ENCODE results near the gene PDLIM7.
"Not testable (repeated sequence)": the region's sequence is repeated elsewhere in the genome, so short reads cannot be mapped to it uniquely, and the experiment has no call there.

Gene PDLIM7

GRCh38 chr5:177497292-177498012 is at the start of gene PDLIM7:
Gene PDLIM7 (minus strand): TSS chr5:177497604. CDS start chr5:177496512, 1,092 bp downstream.
- DNase-seq (ENCODE audit: low spot score): peak; percentile 96

DNA sequence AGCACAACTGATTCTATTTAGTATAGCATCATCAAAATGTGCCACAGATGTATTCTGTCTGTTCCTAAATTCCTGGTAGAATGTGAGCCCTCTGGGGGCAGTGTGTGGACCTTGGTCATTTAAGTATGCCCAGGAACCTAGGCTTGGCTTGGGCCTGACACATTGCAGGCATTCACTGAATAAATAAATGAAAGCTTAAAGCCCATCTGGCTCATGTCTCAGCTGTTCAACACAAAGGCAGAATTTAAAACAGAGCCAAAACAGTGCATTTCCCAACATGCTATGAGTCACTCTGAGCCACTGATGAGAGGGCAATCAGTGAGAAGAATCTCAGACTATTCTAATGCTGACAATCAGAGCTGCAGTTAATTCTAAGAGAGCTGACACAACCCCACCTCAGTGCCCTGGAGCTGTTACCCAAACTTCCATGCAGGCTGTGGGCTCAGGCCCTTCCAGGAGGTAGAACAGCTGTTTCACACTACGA is 48.9 kb upstream of the PDLIM7 start:
- peak; percentile 76 for DNase-seq (ENCODE audit: low spot score)

DNA sequence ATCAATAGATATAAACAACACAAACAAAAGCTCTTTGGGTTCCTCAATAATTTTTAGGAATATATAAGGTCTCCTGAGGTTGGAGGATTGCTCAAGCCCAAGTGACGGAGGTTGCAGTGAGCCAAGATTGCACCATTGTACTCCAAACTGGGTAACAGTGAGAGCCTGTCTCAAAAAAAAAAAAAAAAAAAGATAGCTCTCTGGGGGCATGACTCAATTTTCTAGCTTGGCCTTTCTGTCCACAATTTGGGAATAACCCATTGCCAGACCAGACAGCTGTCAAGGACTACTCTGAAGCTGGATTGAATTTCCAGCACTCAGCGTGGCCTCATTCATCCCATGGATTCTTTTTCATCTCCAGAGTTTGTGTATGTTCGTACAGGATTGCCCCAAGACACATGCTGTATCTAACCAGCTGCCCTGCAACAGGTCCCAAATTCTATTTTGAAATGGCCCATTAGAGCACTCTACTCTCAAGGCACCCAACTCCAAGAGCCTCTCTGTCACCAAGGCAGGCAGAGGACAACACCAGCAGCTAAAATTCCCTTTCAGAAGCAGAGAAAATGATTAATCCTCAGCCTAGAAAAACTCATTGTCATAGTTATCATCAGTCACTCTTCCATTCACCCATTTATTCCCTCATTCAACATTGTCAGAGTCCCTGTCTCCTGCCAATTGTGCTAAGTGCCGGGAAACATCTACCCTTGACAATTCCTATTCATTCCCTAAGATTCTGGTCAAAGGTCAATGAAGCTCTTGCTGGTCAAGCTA is 48.3 kb upstream of the PDLIM7 start:
- no peak for DNase-seq (ENCODE audit: low spot score)

GRCh38 chr5:177542816-177543465 is 45.5 kb upstream of the PDLIM7 start:
- no peak for DNase-seq (ENCODE audit: low spot score)

DNA sequence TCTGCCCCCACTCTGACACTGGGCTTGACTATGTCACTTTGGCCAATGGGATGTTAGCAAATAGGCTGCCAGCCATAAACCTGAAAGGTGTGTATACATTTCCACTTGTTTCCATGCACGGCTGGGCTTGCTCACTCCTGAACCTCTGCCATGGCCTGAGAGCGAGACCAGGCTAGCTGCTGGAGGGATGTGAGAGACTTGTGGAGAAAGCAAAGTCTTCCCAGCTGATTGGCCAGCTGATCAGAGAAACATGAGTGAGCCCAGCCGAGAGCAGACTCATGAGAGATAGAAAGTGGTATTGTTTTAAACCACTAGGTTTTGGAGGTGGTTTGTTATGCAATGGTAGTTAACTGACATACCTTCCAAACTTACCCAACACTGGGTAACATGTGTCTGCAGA is 43.0 kb upstream of the PDLIM7 start:
- DNase-seq (ENCODE audit: low spot score): no peak

- DNase-seq (ENCODE audit: low spot score): no peak
Observed at GRCh38 chr5:177539411-177539810, 42.0 kb upstream of the PDLIM7 start.

GRCh38 chr5:177538876-177539275 is 41.5 kb upstream of the PDLIM7 start:
- DNase-seq (ENCODE audit: low spot score): no peak

DNA sequence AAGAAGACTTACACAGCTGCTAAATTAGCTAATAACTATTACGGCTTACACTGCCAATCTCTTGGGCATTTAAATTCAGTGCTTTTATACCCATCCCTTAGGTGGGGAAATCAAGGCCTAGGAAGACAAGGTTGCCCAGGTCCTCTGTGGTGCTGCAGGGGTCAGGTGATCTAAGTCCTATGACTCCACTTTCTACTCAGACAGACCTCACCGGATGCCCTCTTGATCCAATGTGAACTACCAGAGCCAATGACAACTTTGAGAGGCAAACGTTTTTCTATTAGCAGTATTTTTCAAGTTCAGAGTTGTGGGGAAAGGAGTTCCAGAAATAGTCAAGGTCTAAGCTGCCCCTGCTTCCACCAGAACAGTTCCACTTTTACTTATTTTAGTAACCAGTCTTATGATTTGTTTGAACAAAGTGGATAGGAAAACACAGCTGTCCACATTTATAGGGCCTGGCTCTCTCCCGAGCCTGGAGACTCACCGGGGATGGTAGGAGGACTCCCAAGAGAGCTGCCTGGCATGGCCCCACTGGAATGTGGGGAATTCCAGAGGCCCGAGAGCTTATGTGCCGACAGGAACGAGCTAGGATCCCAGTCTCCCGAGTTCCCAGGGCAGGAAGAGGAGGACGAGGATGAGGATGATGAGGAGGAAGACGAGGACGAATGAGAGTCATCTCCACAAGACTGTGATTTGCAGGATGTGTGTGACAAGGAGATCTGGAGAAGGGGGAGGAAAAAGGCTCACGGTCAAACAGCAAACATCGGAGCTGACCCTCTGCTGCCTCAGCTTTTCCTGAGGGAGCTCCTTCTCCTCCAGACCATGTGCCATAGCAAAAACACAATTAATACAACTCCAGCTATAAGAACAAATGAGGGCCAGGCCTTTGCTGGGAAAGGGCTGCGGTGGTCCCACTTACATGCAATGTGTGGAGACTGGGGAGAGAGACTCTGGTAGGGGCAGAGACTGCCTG is 40.3 kb upstream of the PDLIM7 start:
- no peak for DNase-seq (ENCODE audit: low spot score)

DNA sequence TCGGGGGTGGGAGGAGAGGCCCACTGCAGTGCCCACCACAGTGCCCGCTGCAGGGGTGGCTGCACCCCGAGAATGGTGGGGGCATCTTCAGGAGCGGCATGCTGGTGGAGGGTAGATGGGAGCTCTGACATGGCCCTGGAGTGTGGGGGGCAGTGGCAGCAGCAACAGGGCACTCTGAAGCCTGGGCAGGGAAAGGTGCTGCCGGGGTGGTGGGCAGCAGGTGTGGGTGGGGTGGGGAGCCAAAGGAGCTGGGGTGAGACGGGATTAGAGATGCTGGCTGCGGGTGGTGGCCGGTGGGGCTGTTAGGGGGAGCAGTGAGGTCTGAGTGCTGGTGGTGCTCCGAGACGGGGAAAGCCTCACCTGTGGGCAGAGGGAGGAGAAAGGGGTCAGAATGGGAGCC is 39.0 kb upstream of the PDLIM7 start:
- no peak for DNase-seq (ENCODE audit: low spot score)

DNA sequence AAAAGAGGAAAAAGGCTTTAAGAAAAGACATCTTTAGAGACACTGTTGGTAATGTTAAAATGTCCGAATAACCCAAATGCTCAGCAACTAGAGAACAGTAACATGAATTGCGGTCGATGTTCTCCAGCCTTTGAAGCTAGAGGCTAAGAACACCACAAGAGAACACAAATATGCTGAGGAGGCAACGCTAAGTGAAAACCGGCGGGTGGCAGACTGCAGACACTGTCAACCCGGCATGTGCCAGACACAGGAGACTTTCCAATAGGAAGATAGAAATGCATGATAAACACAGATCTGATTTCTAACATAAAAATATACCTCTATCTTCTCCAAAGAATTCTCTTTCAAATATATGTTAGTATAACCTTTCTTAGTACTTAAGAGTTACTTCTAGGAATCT is 37.7 kb upstream of the PDLIM7 start:
- DNase-seq (ENCODE audit: low spot score): no peak

DNA sequence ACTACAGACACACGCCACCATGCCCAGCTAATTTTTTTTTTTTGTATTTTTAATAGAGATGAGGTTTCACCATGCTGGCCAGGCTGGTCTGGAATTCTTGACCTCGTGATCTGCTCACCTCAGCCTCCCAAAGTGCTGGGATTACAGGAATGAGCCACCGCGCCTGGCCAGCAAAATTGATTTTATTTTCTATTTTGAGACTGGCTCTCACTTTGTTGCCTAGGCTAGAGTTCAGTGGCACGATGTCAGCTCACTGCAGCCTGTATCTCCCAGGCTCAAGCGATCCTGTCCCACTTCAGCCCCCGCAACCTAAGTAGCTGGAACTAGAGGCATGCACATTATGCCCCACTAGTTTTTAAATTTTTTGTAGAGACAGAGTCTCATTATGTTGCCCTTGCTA is 37.0 kb upstream of the PDLIM7 start:
- not testable (repeated sequence) for DNase-seq (ENCODE audit: low spot score)

- no peak for DNase-seq (ENCODE audit: low spot score)
Observed at GRCh38 chr5:177531209-177531940, 34.0 kb upstream of the PDLIM7 start.

GRCh38 chr5:177530638-177531037 is 33.2 kb upstream of the PDLIM7 start:
- DNase-seq (ENCODE audit: low spot score): no peak

- DNase-seq (ENCODE audit: low spot score): no peak
Observed at GRCh38 chr5:177529247-177530203, 32.1 kb upstream of the PDLIM7 start.

GRCh38 chr5:177528631-177529030 is 31.2 kb upstream of the PDLIM7 start:
- DNase-seq (ENCODE audit: low spot score): no peak

DNA sequence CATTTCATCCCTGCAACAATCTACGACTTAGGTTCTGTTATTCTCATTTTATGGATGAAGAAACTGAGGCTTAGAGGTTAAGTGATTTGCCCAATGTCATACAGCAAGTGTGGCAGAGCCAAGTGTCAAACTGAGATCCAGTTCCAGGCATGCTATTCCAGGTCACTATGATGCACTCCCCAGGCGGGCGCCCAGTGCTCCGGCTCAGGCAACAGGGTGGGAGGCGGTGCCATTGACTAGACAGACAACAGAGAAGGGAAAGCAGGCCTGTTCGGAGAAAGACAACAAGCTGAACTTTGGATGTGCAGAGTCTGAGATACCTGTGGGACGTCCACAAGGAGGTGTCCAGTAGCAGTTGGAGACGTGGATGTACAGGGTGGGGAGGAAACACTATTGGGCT is 30.2 kb upstream of the PDLIM7 start:
- DNase-seq (ENCODE audit: low spot score): no peak

DNA sequence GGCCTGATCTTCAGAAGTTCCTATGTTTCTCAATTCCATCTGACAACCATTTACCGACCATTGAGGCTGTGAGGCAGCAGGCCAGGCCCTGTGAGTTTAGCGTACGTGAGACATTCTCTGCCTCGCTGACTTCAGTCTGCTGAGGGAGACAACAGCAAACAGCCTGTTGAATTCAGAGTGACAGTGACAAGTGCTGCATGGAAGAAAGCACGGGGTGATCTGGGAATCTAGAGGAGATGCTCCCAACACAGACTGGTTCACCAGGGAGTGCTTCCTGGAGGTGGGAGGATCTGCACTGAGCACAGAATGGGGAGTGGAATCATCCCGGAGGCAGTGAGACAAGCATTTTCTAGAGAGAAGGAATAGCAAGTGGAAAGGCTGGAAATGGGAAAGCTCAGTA is 29.4 kb upstream of the PDLIM7 start:
- no peak for DNase-seq (ENCODE audit: low spot score)

GRCh38 chr5:177526191-177526590 is 28.8 kb upstream of the PDLIM7 start:
- DNase-seq (ENCODE audit: low spot score): no peak

GRCh38 chr5:177524941-177525655 is 27.7 kb upstream of the PDLIM7 start:
- no peak for DNase-seq (ENCODE audit: low spot score)
